ENCODE results near the gene SRP68. TPM values are rescaled to one million over a fixed set of nuclear protein-coding genes. Genes with fewer than 3 reads are reported as not detected.

The SRP68 gene
- total RNA-seq, 1 donor from 2014 or later = 80.5 TPM

DNA sequence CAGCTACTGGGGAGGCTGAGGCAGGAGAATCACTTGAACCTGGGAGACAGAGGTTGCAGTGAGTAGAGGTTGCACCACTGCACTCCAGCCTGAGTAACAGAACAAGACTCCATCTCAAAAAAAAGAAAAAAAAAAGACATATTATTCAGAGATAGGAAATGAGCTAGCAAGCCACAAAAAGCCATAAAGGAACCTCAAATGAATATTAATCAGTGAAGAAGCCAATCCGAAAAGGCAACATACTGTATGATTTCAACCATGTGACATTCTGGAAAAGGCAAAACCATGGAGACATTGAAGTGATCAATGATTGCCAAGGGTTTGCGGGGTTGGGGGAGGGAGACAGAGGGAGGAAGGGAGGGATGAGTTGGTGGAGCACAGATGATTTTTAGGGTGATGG lies 39.6 kb upstream of the SRP68 start:
- DNase-seq (ENCODE audit: low spot score in 2 of 2, unreplicated experiment in 2 of 2) = no peak
- H3K4me1 Mint-ChIP-seq = peaks cover under 1% of the 10 kb centered on the region
- no peak overlapping the region for H3K27ac Mint-ChIP-seq
- peaks cover 1% of the 10 kb centered on the region for H3K36me3 Mint-ChIP-seq
- H3K4me3 Mint-ChIP-seq = no peak overlapping the region
- peaks cover 4% of the 10 kb centered on the region for H3K9me3 Mint-ChIP-seq
- TF ChIP-seq, protein P1, sequence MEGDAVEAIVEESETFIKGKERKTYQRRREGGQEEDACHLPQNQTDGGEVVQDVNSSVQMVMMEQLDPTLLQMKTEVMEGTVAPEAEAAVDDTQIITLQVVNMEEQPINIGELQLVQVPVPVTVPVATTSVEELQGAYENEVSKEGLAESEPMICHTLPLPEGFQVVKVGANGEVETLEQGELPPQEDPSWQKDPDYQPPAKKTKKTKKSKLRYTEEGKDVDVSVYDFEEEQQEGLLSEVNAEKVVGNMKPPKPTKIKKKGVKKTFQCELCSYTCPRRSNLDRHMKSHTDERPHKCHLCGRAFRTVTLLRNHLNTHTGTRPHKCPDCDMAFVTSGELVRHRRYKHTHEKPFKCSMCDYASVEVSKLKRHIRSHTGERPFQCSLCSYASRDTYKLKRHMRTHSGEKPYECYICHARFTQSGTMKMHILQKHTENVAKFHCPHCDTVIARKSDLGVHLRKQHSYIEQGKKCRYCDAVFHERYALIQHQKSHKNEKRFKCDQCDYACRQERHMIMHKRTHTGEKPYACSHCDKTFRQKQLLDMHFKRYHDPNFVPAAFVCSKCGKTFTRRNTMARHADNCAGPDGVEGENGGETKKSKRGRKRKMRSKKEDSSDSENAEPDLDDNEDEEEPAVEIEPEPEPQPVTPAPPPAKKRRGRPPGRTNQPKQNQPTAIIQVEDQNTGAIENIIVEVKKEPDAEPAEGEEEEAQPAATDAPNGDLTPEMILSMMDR (IDR thresholded peaks at IDR 0.05; ENCODE audit: unreplicated experiment) = no peak
- H3K27me3 Mint-ChIP-seq (ENCODE audit: low read depth) = peaks cover 4% of the 10 kb centered on the region

DNA sequence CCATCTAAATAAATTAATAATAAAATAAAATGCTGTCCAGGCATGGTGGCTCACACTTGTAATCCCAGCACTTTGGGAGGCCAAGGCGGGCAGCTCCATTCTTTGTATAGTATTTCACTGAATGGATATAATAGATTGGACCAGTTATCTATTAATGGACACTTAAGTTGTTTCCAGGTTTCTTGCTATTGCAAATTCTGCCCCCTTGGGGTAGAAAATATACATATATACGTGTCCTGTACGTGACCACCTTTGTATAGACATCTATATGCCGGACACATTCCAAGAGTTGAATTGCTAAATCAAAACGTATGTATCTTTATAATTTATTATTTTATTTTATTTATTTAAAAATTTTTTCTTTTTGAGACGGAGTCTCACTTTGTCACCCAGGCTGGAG lies 35.2 kb upstream of the SRP68 start:
- Mint-ChIP-seq H3K4me1 (peaks cover 20% of the 10 kb centered on the region), H3K27ac (no peak overlapping the region), H3K4me3 (no peak overlapping the region), H3K27me3 (ENCODE audit: low read depth) (peaks cover 4% of the 10 kb centered on the region), H3K36me3 (no peaks in the 10 kb centered on the region), H3K9me3 (no peaks in the 10 kb centered on the region)
- TF ChIP-seq, protein P1 (IDR thresholded peaks at IDR 0.05; ENCODE audit: unreplicated experiment) = peak; percentile 10
- no peak for DNase-seq (ENCODE audit: low spot score in 2 of 2, unreplicated experiment in 2 of 2)

DNA sequence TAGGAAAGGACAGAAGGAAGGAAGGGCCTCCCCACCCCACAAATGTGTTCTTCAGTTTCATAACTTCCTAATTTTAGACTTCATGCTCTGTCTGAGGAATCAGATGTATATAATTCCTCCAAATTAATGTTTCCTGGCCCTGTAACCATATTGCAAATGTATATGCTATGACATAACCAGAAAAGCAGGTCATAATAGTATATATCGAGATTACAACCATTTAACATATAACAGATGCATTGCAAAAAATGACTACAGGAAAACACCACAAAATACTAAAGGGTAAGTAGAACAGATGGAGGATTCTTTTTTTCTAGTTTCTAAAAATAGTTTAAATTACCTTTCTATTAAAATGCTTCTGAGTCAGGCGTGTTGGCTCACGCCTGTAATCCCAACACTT lies 34.4 kb upstream of the SRP68 start:
- H3K27ac Mint-ChIP-seq = peak overlapping the region; percentile 70
- H3K9me3 Mint-ChIP-seq = no peaks in the 10 kb centered on the region
- peaks cover 20% of the 10 kb centered on the region for H3K4me1 Mint-ChIP-seq
- no peak for DNase-seq (ENCODE audit: low spot score in 2 of 2, unreplicated experiment in 2 of 2)
- H3K4me3 Mint-ChIP-seq = no peak overlapping the region
- TF ChIP-seq, protein P1 (IDR thresholded peaks at IDR 0.05; ENCODE audit: unreplicated experiment) = no peak
- peaks cover 2% of the 10 kb centered on the region for H3K36me3 Mint-ChIP-seq
- no peaks in the 10 kb centered on the region for H3K27me3 Mint-ChIP-seq (ENCODE audit: low read depth)

DNA sequence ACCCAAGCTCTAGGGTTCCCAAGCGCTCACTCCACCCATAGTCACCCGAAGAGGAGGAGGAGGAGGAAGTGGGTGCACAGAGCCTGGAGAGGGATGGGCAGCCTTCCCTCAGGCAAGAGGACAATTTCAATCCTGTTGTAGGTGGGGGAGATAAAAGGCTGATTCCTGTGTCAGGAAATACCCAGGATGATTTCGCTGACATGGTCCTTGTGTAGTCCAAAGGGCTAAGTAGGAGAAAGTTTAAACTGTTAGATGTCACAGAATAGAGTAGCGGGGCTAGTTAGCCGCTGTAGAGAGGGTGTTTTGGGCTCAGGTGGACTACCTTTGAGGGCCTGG lies 32.5 kb upstream of the SRP68 start:
- no peaks in the 10 kb centered on the region for H3K9me3 Mint-ChIP-seq

DNA sequence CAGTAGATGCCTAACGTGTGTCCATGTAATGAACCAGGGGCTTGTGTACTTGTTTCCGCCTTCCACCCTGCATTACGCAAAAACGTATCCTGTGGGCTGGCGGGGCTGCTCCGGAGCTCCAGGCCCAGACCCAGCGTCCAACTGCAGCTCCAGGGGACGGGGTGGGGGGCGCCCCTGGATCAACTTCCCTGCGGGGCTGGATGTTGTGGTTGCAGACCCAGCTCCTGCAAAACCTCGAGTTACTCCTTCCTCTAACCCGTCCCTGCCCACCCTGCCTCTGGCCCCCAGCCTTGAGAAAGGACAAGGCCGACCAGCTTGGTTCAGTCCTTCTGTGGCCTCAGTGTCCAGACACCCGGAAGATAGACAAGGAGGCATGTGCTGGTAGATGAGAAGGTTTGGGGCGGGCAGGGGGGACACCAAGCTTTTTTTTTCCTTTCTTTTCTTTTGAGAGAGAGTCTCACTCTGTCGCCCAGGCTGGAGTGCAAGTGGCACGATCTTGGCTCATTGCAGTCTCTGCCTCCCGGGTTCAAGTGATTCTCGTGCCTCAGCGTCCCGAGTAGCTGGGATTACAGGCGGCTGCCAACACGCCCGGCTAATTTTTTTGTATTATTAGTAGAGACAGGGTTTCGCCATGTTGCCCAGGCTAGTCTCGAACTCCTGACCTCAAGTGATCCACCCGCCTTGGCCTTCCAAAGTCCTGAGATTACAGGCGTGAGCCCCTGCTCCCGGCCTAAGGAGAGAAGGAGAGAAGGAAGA lies 32.0 kb upstream of the SRP68 start:
- H3K27me3 Mint-ChIP-seq (ENCODE audit: low read depth) = no peaks in the 10 kb centered on the region
- peak overlapping the region; percentile 98 for H3K4me3 Mint-ChIP-seq
- DNase-seq (ENCODE audit: low spot score in 2 of 2, unreplicated experiment in 2 of 2) = no peak
- H3K4me1 Mint-ChIP-seq = peaks cover 20% of the 10 kb centered on the region
- no peaks in the 10 kb centered on the region for H3K9me3 Mint-ChIP-seq
- TF ChIP-seq, protein P1 (IDR thresholded peaks at IDR 0.05; ENCODE audit: unreplicated experiment) = no peak
- H3K36me3 Mint-ChIP-seq = peaks cover 15% of the 10 kb centered on the region
- H3K27ac Mint-ChIP-seq = peak overlapping the region; percentile 98

More for the DNA sequence above, 32.5 kb upstream of the SRP68 start:
- Mint-ChIP-seq H3K4me1 (peaks cover 20% of the 10 kb centered on the region), H3K27ac (no peak overlapping the region), H3K4me3 (peak overlapping the region; percentile 34), H3K36me3 (peaks cover 11% of the 10 kb centered on the region), H3K27me3 (ENCODE audit: low read depth) (no peaks in the 10 kb centered on the region)
- DNase-seq (ENCODE audit: low spot score in 2 of 2, unreplicated experiment in 2 of 2) = no peak
- TF ChIP-seq, protein P1 (IDR thresholded peaks at IDR 0.05; ENCODE audit: unreplicated experiment) = no peak
